Esophagus muscularis mucosa (tissue), 4 donors: ENCODE measurements around the gene ST8SIA5. TPM values are rescaled to one million over a fixed set of nuclear protein-coding genes. Genes with fewer than 3 reads are reported as not detected.

Experiments
- DNase-seq: peaks from one replicate; pipeline ENCODE4 v3.0.0-alpha.2; 2017; ENCODE audit errors: extremely low spot score
- H3K27ac ChIP-seq, 4 donors: fragments of 200-600 bp; sonication (generic); replicated peaks in 1 of 4; 1 replicate in 3 of 4; 2 replicates in 1 of 4; pipeline ENCODE4 v1.5.1; 2016 to 2019; ENCODE audit warnings: mild to moderate bottlenecking in 1 of 4
- H3K27me3 ChIP-seq, 4 donors: fragments of 200-600 bp; sonication (generic); one replicate each; pipeline versions ENCODE4 v1.5.1 to v1.6.0; 2016 to 2019
- H3K36me3 ChIP-seq, 4 donors: fragments of 200-600 bp; sonication (generic); one replicate each; pipeline ENCODE4 v1.5.1; 2016 to 2019
- H3K4me1 ChIP-seq, 4 donors: fragments of 200-600 bp; sonication (generic); one replicate each; pipeline ENCODE4 v1.5.1; 2016 to 2019
- H3K4me3 ChIP-seq, 4 donors: fragments of 200-600 bp; sonication (generic); 1 replicate in 2 of 4; 2 replicates in 2 of 4; pipeline ENCODE4 v1.5.1; 2016 to 2019; ENCODE audit warnings: mild to moderate bottlenecking in 4 of 4, moderate library complexity in 1 of 4
- H3K9me3 ChIP-seq, 4 donors: fragments of 200-600 bp; sonication (generic); 1 replicate in 3 of 4; 2 replicates in 1 of 4; pipeline ENCODE4 v1.5.1; 2016 to 2019
- EP300 ChIP-seq: sonication (generic); formaldehyde crosslinking; IDR thresholded peaks from one replicate; pipeline ENCODE4 v1.6.1; 2017; ENCODE audit warnings: antibody characterized with exemption
- POLR2A ChIP-seq: fragments of 450-650 bp; IDR thresholded peaks from one replicate; pipeline ENCODE4 v1.6.1; 2017; ENCODE audit warnings: antibody characterized with exemption, moderate library complexity, mild to moderate bottlenecking, low read depth
- POLR2AphosphoS5 ChIP-seq, 2 donors: sonication (generic); formaldehyde crosslinking; IDR thresholded peaks; one replicate each; pipeline ENCODE4 v1.6.1; 2017; ENCODE audit warnings: antibody characterized with exemption in 2 of 2
- WGBS: methylation state at CpG from one replicate; pipeline ENCODE4 v1.1.5; 2018; 5-methylcytosine and 5-hydroxymethylcytosine counted together
- intact Hi-C: fragments of 100-400 bp; cut with DNase I; formaldehyde crosslinking; loops from one replicate; pipeline ENCODE4 v1.15.1; 2023
- total RNA-seq, 4 donors: library from RNA; depleted of rRNA; stranded (reverse); fragments of >200 nt; gene quantifications; one replicate each; pipeline versions ENCODE4 v1.1.0 to v1.2.1, GENCODE V29; 2016
- TF ChIP-seq, protein P1 (sequence below), 3 experiments: fragments of 200-600 bp in 2 of 3; fragments of 450-650 bp in 1 of 3; sonication (generic) in 2 of 3; IDR thresholded peaks; one replicate each; pipeline ENCODE4 v1.5.1; 2017 to 2019; ENCODE audit warnings: antibody characterized with exemption in 3 of 3, mild to moderate bottlenecking in 2 of 3, moderate library complexity in 1 of 3

ST8SIA5 gene
- total RNA-seq, 4 donors from 2014 or later, result 0.06 to 0.26 TPM; not detected in 2

DNA sequence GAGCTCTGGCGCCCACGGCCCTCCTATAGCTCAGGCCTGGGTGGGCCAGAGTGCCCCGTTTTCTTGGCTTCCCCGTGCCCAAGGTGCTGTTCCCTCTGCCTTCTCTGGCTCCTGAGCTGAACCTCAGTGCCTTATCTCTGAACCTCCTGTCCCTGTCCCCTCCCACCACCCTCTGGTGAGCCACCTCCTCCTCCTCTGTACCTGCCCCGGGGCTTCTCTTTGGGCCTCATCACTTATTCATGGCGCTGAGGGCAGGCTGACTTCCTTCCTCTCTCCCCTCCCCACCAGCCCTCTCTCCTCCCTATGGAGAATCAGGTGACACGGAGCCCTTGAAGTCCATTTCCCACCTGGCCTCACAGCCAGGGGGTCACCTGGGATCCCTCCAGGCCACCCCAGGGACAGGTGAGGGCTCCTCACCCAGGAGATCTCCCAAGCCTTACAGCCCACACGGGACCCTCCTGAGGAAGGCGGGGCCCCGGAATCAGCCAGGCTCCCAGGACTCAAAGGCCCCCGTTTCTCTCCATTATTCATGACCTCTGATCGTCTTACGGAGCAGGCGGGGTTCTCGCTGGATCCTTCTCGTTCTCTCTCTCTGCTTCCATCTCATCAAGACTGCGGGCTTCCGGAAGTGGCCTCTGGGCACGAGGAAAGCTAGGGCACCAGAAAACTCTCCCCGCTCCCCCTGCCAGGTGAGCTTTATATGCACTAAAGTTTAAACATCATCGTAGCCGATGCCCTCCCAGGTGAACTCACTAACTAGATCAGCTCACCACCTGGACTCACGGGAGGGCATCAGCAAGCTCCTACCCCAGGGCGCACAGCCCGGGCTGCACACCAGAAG is 99.5 kb downstream of the ST8SIA5 start, which contains the start of gene LOXHD1:
Gene LOXHD1 (minus strand): TSS at position 106 of the 841 bp plus-strand sequence. CDS start 187 bp downstream, outside the sequence.
- WGBS, result 82% methylated on average over 25 of the region's 25 CpGs

DNA sequence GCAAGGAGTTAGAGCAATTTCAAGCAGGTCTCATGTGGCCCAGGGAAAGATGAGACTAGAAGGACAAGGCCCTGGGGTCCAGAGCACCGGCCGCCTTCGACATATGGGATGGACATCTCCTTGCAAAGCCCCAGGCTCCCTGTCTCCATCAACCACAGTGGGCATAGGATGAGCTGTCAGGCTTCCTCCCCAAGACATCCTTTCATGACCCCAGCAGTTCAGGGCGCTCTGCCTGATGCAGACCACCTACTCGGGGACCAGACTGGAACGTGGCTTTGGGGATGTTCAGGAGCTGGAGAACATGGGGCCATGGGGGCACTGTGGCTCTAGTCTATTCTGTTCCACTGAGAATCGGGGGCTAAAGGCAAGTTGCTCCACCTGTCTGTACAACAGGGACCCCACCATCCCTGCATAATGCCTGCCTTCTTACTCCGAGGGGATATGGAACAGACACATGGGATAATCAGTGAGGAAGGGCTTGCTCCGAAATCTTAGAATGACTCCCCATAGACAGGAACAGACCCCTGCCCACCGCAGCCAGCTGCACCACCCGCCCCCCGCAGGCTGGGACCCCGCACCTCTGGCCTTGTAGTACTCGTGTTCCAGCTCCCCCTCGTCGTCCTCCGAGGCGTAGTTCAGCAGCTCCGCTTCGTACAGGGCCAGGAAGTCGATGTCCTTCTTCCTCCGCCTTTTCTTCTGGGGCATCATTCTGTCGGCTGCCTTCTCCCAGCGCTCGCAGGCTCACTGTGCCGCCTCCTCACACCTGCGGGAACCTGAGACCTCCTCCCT is 100.3 kb downstream of the ST8SIA5 start:
- DNase-seq, result no peak
- TF ChIP-seq POLR2AphosphoS5 (IDR thresholded peaks at IDR 0.05) (no peak), POLR2A (no peak), EP300 (no peak)
- TF ChIP-seq, protein P1, sequence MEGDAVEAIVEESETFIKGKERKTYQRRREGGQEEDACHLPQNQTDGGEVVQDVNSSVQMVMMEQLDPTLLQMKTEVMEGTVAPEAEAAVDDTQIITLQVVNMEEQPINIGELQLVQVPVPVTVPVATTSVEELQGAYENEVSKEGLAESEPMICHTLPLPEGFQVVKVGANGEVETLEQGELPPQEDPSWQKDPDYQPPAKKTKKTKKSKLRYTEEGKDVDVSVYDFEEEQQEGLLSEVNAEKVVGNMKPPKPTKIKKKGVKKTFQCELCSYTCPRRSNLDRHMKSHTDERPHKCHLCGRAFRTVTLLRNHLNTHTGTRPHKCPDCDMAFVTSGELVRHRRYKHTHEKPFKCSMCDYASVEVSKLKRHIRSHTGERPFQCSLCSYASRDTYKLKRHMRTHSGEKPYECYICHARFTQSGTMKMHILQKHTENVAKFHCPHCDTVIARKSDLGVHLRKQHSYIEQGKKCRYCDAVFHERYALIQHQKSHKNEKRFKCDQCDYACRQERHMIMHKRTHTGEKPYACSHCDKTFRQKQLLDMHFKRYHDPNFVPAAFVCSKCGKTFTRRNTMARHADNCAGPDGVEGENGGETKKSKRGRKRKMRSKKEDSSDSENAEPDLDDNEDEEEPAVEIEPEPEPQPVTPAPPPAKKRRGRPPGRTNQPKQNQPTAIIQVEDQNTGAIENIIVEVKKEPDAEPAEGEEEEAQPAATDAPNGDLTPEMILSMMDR (IDR thresholded peaks at IDR 0.05), result no peak
- H3K27ac ChIP-seq, result no peak overlapping the region
- WGBS, result 77% methylated on average over 20 of the region's 27 CpGs
- intact Hi-C loops, result loop anchor here (5.0 kb wide), 1 partner anchor 509 kb away; no protein-coding TSS in a partner anchor
- H3K27me3 ChIP-seq, result no peaks in the 10 kb centered on the region
- H3K4me1 ChIP-seq, result peaks cover 0 to 2% (median 0%) of the 10 kb centered on the region in 4 donors
- no peak overlapping the region for H3K4me3 ChIP-seq
- H3K9me3 ChIP-seq, result no peaks in the 10 kb centered on the region
- H3K36me3 ChIP-seq, result no peaks in the 10 kb centered on the region

More for the DNA sequence above, 99.5 kb downstream of the ST8SIA5 start, which contains the start of gene LOXHD1:
- peaks cover 0 to 2% (median 0%) of the 10 kb centered on the region in 4 donors for H3K4me1 ChIP-seq
- DNase-seq, result no peak
- H3K27ac ChIP-seq, result no peak within 1 kb of the TSS
- no peak within 1 kb of the TSS for H3K4me3 ChIP-seq
- H3K36me3 ChIP-seq, result no peaks in the 10 kb centered on the region
- H3K9me3 ChIP-seq, result no peaks in the 10 kb centered on the region
- intact Hi-C loops, result loop anchor here (5.0 kb wide), 1 partner anchor 510 kb away; no protein-coding TSS in a partner anchor
- TF ChIP-seq POLR2A (no peak), EP300 (no peak), POLR2AphosphoS5 (IDR thresholded peaks at IDR 0.05) (no peak)
- TF ChIP-seq, protein P1 (IDR thresholded peaks at IDR 0.05), result no peak
- H3K27me3 ChIP-seq, result no peaks in the 10 kb centered on the region

DNA sequence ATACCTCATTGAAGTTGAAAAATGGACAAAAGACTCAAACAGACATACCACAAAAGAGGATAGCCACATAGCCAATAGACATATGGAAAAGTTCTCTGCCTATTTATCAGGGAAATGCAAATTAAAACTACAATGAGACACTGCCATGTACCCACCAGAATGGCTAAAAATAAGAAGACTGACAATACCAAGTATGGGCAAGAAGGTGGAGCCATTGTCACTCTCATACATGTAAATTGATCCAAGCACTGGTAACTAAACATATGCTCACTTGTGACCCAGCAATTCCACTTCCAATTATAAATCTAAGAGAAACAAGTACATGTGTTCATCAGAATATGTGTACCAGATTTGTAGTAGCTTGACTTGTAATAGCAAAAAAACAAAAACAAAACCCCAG is 104.5 kb downstream of the ST8SIA5 start:
- Histone ChIP-seq H3K9me3 (no peaks in the 10 kb centered on the region), H3K4me3 (no peak overlapping the region), H3K27me3 (no peaks in the 10 kb centered on the region), H3K36me3 (no peaks in the 10 kb centered on the region), H3K4me1 (no peaks in the 10 kb centered on the region), H3K27ac (no peak overlapping the region)
- intact Hi-C loops, result no loop called here
- DNase-seq, result no peak
- TF ChIP-seq EP300, result no peak
- no peak for TF ChIP-seq POLR2AphosphoS5 (IDR thresholded peaks at IDR 0.05)

DNA sequence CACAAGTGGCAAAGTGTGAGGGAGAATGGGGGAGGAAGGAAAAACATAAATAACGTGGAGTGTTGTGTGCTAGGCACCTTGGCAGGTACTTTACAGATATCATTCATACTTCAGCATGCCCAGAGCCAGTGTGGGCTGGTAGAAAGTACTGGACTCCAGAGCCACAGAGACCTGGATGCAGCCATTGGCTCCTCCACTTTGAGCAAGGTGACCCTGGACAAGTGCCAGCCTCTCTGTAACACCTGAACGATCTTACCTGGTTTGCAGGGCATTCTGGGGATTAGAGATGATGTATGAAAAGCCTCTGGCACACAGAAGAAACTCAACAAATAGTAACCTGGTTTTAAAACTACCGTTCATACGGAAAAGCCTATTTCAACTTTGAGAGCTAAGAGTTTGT is 106.2 kb downstream of the ST8SIA5 start:
- H3K27me3 ChIP-seq, result no peaks in the 10 kb centered on the region
- DNase-seq, result no peak
- H3K9me3 ChIP-seq, result no peaks in the 10 kb centered on the region
- no peak overlapping the region for H3K4me3 ChIP-seq
- H3K36me3 ChIP-seq, result no peaks in the 10 kb centered on the region
- TF ChIP-seq POLR2A (no peak), EP300 (no peak), POLR2AphosphoS5 (IDR thresholded peaks at IDR 0.05) (no peak)
- TF ChIP-seq, protein P1 (IDR thresholded peaks at IDR 0.05), result no peak
- 60% methylated on average over 4 of the region's 4 CpGs for WGBS
- intact Hi-C loops, result no loop called here
- H3K4me1 ChIP-seq, result no peaks in the 10 kb centered on the region
- no peak overlapping the region for H3K27ac ChIP-seq
